Right atrium auricular region (tissue), 2 donors: ENCODE measurements around the gene EBF4. TPM values are rescaled to one million over a fixed set of nuclear protein-coding genes. Genes with fewer than 3 reads are reported as not detected.

ENCODE experiments used
- DNase-seq: peaks from one replicate; pipeline ENCODE4 v3.0.0-alpha.2; 2019; ENCODE audit warnings: low spot score
- H3K27ac ChIP-seq, 2 donors: fragments of 200-600 bp; sonication (generic); 1 replicate in 1 of 2; 2 replicates in 1 of 2; pipeline ENCODE4 v1.5.1; 2016 to 2019
- H3K27me3 ChIP-seq, 2 donors: fragments of 200-600 bp; sonication (generic); one replicate each; pipeline versions ENCODE4 v1.5.1 to v1.6.0; 2017 to 2019
- H3K36me3 ChIP-seq: fragments of 200-600 bp; sonication (generic); one replicate; pipeline ENCODE4 v1.5.1; 2016
- H3K4me1 ChIP-seq, 2 donors: fragments of 200-600 bp; sonication (generic); one replicate each; pipeline versions ENCODE4 v1.5.1 to v1.6.0; 2017 to 2019
- H3K4me3 ChIP-seq, 2 donors: fragments of 200-600 bp; sonication (generic); 1 replicate in 1 of 2; 2 replicates in 1 of 2; pipeline ENCODE4 v1.5.1; 2017 to 2019; ENCODE audit warnings: mild to moderate bottlenecking in 1 of 2, moderate library complexity in 1 of 2
- H3K9me3 ChIP-seq, 2 donors: fragments of 200-600 bp; sonication (generic); one replicate each; pipeline ENCODE4 v1.5.1; 2019
- CTCF ChIP-seq, 2 donors: fragments of 200-600 bp; sonication (generic); IDR thresholded peaks; one replicate each; pipeline ENCODE4 v1.5.1; 2019; ENCODE audit warnings: antibody characterized with exemption in 2 of 2
- total RNA-seq, 2 donors: library from RNA; depleted of rRNA; stranded (reverse); fragments of >200 nt; gene quantifications; one replicate each; pipeline ENCODE4 v1.1.0, GENCODE V29; 2016

EBF4 gene
- total RNA-seq, 2 donors from 2014 or later, result 2.5 to 8.5 TPM

- DNase-seq, result peak; percentile 28
- H3K9me3 ChIP-seq, result no peaks in the 10 kb centered on the region
- H3K27me3 ChIP-seq, result no peaks in the 10 kb centered on the region
- no peaks in the 10 kb centered on the region for H3K36me3 ChIP-seq
- no peak overlapping the region for H3K4me3 ChIP-seq
- H3K27ac ChIP-seq, result no peak overlapping the region
- no peaks in the 10 kb centered on the region for H3K4me1 ChIP-seq
- no peak for TF ChIP-seq CTCF (IDR thresholded peaks at IDR 0.05)
Observed at GRCh38 chr20:2740702-2741101, 48.1 kb downstream of the EBF4 start.

GRCh38 chr20:2741463-2741862, 48.9 kb downstream of the EBF4 start:
- H3K36me3 ChIP-seq, result no peaks in the 10 kb centered on the region
- no peak overlapping the region for H3K27ac ChIP-seq
- no peak for DNase-seq
- no peaks in the 10 kb centered on the region for H3K9me3 ChIP-seq
- no peaks in the 10 kb centered on the region for H3K4me1 ChIP-seq
- H3K4me3 ChIP-seq, result no peak overlapping the region
- H3K27me3 ChIP-seq, result no peaks in the 10 kb centered on the region
- TF ChIP-seq CTCF (IDR thresholded peaks at IDR 0.05), result no peak

- Histone ChIP-seq H3K9me3 (no peaks in the 10 kb centered on the region), H3K27ac (no peak overlapping the region), H3K27me3 (no peaks in the 10 kb centered on the region), H3K4me1 (no peaks in the 10 kb centered on the region), H3K36me3 (no peaks in the 10 kb centered on the region), H3K4me3 (no peak overlapping the region)
- TF ChIP-seq CTCF (IDR thresholded peaks at IDR 0.05), result no peak
- DNase-seq, result peak; percentile 30
Observed at GRCh38 chr20:2741881-2742280, 49.3 kb downstream of the EBF4 start.

- DNase-seq, result peak; percentile 34
- no peaks in the 10 kb centered on the region for H3K27me3 ChIP-seq
- H3K4me1 ChIP-seq, result no peaks in the 10 kb centered on the region
- H3K4me3 ChIP-seq, result no peak overlapping the region
- no peaks in the 10 kb centered on the region for H3K9me3 ChIP-seq
- H3K36me3 ChIP-seq, result no peaks in the 10 kb centered on the region
- no peak overlapping the region for H3K27ac ChIP-seq
- no peak for TF ChIP-seq CTCF (IDR thresholded peaks at IDR 0.05)
Observed at GRCh38 chr20:2742431-2742830, 49.9 kb downstream of the EBF4 start.

- Histone ChIP-seq H3K4me1 (no peaks in the 10 kb centered on the region), H3K27me3 (no peaks in the 10 kb centered on the region), H3K4me3 (no peak overlapping the region), H3K27ac (no peak overlapping the region), H3K36me3 (no peaks in the 10 kb centered on the region), H3K9me3 (no peaks in the 10 kb centered on the region)
- peak; percentile 42 to 72 for TF ChIP-seq CTCF (IDR thresholded peaks at IDR 0.05)
- peak; percentile 58 for DNase-seq
Observed at GRCh38 chr20:2742934-2743559, 50.5 kb downstream of the EBF4 start.
